GM21423 (cell line): ENCODE measurements around the gene SH3RF2.
"Not testable (repeated sequence)": the region's sequence is repeated elsewhere in the genome, so short reads cannot be mapped to it uniquely, and the experiment has no call there.

Experiments used
- ATAC-seq: cut with Tn5 transposase; IDR thresholded peaks from one replicate; pipeline ENCODE4 v1.9.1; 2021; ENCODE audit warnings: mild to moderate bottlenecking, moderate library complexity; ENCODE audit not compliant: unreplicated experiment

SH3RF2 gene

GRCh38 chr5:145948921-145949320, 12.5 kb downstream of the SH3RF2 start:
- no peak for ATAC-seq

DNA sequence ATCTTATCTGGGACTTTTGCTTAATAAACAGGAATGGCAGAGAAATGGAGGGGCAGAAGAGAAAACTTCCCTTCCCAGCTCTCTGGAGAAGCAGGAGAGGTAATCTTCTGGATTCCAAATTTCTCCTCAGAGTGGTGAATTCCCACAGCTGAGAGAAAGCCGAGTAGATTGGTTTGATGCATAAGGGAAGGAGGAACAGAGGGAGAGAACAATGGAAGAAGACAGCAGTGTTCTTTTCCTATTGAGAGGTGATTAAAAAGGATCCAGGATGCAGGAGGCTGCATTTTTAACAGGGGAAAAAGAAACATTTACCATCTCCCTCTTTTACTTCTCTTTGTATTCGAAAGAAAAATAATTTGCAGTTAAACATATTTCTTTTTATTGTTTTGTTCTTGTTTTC, 13.1 kb downstream of the SH3RF2 start:
- ATAC-seq = no peak

DNA sequence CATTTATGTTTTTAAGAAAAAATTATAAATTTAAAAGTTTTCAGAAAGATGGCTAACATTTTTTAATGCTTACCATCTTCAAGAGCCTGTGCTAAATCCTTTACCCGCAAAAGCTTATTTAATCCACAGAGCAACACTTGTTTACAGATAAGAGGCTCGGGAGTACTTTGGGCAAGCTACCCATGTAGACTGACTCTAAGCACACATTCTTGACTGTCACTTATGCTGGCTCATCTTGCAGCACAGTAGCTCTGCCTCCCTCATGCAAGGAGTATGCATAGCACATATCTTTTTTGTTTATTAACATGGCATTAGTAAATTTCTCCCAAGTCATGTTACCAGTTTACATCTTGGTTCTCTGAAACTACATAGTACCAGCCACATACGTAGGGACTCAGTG, 14.7 kb downstream of the SH3RF2 start:
- no peak for ATAC-seq

DNA sequence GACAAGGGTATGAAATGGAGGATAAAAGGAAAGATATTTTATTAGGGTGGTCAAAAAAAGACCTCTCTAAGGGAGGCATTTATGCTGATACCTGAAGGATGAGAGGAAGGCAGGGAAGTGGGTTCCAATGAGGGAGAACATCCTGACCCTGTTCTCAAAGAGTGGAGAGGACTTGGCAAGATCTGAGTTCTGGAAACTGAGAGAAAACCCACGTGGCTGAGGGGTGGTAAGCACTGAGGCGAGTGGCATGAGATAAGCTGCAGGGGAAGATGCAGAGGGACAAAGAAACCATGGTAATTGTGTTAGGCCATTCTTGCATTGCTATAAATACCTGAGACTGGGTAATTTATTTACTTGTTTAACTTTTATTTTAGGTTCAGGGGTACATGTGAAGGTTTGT, 16.8 kb downstream of the SH3RF2 start:
- ATAC-seq = no peak

DNA sequence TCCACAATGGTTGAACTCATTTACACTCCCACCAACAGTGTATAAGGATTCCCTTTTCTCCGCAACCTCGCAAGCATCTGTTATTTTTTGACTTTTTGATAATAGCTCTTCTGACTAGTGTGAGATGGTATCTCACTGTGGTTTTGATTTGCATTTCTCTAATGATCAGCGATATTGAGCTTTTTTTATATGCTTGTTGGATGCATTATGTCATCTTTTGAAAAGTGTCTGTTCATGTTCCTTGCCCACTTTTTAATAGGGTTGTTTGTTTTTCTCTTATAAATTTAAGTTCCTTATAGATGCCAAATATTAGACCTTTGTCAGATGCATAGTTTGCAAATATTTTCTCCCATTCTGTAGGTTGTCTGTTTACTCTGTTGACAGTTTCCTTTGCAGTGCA, 17.8 kb downstream of the SH3RF2 start:
- ATAC-seq = not testable (repeated sequence)

GRCh38 chr5:145957388-145957787, 21.0 kb downstream of the SH3RF2 start:
- no peak for ATAC-seq

DNA sequence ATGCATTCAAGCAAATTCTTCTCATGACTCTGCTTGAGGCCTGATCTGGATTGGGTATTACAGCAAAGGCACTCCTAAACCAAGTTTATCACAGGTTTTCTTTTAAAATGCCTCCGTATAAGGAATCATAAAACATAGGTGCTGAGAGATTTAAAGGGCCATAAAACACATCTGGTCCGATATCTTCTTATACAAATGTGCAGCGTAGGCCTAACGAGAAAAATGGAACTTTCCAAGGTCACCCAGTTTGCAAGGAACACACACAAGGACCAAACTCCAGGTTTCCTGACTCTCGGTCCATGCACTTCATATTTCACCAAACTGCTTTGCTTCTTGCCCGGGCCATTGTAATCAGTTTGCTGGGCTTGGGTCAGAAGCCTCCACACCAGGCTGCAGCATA, 22.1 kb downstream of the SH3RF2 start:
- no peak for ATAC-seq

DNA sequence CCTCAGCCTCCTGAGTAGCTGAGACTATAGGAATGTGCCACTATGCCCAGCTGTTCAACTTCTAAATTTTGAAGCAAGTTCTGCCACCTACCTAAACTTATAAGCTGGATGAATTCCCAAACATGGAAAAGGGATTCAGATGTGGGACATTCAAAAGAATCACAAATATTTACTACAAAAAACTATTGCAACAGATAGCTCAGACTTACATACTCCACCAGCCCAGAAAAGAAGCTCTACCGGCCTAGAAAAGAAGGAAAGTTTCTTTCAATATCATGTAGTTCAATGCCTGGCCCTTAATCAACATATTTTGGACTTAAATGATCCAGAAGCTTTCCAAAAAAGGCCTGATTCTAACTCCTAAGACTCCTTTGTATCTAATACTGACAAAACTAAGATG, 23.8 kb downstream of the SH3RF2 start:
- no peak for ATAC-seq

DNA sequence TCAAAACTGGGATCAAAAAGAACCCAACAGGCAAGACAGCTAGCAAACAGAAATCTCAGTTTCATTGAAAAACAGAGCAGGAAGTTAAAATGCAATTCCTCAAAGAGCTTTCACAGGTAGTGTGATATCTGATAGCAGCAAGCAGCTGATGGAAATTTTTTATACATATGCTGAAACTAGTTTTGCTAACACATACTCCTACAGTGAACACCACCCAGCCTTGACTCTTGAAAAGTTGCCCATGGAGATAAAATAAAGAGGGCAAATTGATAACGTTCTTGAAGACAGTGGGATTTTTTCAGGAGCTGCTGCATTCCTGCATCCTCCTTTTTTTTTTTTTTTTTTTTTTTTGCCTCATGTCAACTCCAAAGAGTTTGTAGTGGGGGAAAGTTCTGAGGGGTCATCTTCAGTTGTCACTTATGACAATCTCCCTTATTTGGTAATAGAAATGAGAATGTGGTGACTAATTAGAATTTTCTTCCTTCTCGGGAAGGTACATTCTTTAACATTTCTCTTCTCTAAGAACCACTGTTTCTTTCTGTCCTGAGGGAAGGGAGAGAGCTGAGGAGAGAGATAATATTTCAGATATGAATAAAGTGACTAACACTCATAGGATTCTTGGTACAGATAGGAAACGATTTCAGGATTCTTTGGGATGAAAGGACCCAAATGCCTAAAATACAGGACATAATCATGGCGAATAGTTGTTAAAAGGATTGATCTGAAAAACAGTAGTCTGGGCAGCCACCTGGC, 24.6 kb downstream of the SH3RF2 start:
- ATAC-seq = no peak

GRCh38 chr5:145962001-145962400, 25.6 kb downstream of the SH3RF2 start:
- ATAC-seq = no peak

- ATAC-seq = not testable (repeated sequence)
Observed at GRCh38 chr5:145964008-145964407, 27.6 kb downstream of the SH3RF2 start.

- no peak for ATAC-seq
Observed at GRCh38 chr5:145965804-145966203, 29.4 kb downstream of the SH3RF2 start.

GRCh38 chr5:145967296-145967695, 30.9 kb downstream of the SH3RF2 start:
- ATAC-seq = no peak

GRCh38 chr5:145968970-145969713, 32.8 kb downstream of the SH3RF2 start:
- no peak for ATAC-seq

DNA sequence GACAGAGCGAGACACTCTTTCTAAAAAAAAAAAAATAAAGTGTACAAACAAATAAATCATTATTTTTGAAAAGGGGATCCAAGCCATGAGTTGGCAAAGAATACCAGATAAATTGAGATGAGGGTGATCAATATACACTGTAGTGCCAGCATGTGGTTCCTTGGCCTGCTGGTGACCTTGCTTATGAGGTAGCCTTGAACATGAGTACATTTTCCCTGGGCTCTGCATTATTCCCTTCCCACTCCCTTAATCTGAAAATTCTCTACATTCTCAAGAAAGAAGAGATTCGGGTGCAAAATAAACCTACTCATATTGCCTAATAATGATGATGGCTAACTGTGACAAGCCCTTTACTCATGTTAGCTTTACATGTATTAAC, 33.3 kb downstream of the SH3RF2 start:
- no peak for ATAC-seq

GRCh38 chr5:145971108-145971507, 34.7 kb downstream of the SH3RF2 start:
- no peak for ATAC-seq

- ATAC-seq = no peak
Observed at GRCh38 chr5:145971701-145972100, 35.3 kb downstream of the SH3RF2 start.

DNA sequence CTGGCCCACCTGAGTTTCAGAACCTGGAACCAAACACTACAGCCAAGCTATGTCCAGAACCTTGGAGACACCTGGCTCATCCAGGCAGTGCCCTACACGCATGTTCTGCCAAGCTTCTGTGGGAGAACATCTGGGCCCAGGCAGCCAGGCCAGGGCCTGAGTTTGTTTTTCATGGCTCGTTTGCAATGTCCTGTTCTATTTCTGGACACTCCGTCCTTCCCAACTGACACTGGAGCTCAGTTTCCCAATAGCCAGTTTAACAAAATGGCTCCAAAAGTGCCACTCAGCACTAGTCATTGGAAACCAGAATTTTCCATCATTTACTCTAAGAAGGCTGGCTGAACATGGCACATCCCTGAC, 38.6 kb downstream of the SH3RF2 start:
- ATAC-seq = no peak

DNA sequence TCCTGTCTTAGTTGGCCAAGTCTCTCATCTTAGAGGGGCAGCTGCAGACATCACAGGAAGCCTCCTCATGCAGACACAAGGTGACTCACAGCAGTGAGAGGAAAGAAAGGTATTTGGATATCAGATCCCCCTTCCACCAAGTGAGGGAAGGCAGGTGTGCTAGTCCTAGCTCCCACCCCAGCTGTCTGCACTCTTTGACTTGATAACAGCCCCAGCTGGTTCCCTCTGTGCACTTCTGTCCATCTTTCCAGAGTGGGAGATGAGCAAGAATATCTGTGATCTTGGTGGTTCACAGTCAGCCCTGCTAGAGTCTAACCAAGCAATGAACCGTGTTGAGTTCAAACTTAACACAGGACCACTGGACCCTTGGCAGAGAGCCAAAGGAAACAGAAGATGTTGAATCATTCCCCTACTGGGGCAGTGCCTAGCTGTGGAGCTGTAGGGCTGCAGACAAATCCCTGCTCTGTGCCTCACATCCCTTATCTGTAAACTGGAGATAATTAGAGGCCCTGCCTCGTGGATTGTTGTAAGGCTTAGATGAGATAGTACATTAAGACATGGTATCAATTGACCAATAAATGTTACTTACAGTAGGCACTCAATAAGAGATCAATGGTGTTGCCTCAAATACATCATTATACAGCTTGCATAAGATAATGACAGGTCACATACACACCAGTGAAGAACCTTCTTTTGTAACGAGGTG, 39.1 kb downstream of the SH3RF2 start:
- ATAC-seq = peak; percentile 50

GRCh38 chr5:145976431-145977155, 40.2 kb downstream of the SH3RF2 start:
- ATAC-seq = peak; percentile 73

DNA sequence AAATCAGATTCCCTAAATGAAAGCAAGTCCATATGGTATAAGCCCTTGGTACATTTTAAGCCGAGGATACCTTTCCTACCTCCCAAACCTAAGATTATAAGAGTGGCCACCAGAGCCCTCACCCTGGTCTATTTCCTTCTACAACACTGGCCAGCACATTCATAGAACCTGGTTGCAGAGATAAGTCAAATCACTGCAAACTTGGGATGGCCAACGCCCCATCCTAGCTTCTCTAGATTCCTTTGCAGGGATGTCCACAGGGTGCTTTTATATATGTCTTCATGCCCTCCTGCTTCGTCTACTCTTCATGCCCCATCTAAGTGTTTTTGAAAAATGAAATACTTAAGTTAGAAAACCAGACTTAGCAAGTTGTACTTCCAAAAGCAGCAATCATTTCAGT, 41.8 kb downstream of the SH3RF2 start:
- ATAC-seq = no peak
